BLaER1 treated with 17β-estradiol and CSF1 and Interleukin-3, amounts not matched to agents 10 nM and 100 nM (cell line): Measurements from ENCODE around the gene POLN.

Experiments used
- H3K27ac ChIP-seq, 11 experiments: shearing (Covaris generic); formaldehyde crosslinking; 2 replicates each; pipeline ENCODE4 v1.8.1; 2022
- H3K27me3 ChIP-seq, 11 experiments: shearing (Covaris generic); formaldehyde crosslinking; 2 replicates each; pipeline ENCODE4 v1.8.1; 2022
- H3K36me3 ChIP-seq, 11 experiments: shearing (Covaris generic); formaldehyde crosslinking; 2 replicates each; pipeline ENCODE4 v1.8.1; 2022
- H3K4me1 ChIP-seq, 10 experiments: shearing (Covaris generic); formaldehyde crosslinking; 2 replicates each; pipeline ENCODE4 v1.8.1; 2022
- H3K4me2 ChIP-seq, 11 experiments: shearing (Covaris generic); formaldehyde crosslinking; 2 replicates each; pipeline ENCODE4 v1.8.1; 2022
- H3K4me3 ChIP-seq, 10 experiments: shearing (Covaris generic); formaldehyde crosslinking; 2 replicates each; pipeline ENCODE4 v1.8.1; 2022
- H3K9ac ChIP-seq, 11 experiments: shearing (Covaris generic); formaldehyde crosslinking; 2 replicates each; pipeline ENCODE4 v1.8.1; 2022
- H3K9me3 ChIP-seq, 11 experiments: shearing (Covaris generic); formaldehyde crosslinking; replicated peaks in 1 of 11; 2 replicates each; pipeline ENCODE4 v1.8.1; 2022
- H4K20me1 ChIP-seq, 11 experiments: shearing (Covaris generic); formaldehyde crosslinking; 2 replicates each; pipeline ENCODE4 v1.8.1; 2022
- Cebpa-rat ChIP-seq, 11 experiments: shearing (Covaris generic); IDR thresholded peaks; 2 replicates each; pipeline ENCODE4 v1.8.1; 2022

POLN gene

DNA sequence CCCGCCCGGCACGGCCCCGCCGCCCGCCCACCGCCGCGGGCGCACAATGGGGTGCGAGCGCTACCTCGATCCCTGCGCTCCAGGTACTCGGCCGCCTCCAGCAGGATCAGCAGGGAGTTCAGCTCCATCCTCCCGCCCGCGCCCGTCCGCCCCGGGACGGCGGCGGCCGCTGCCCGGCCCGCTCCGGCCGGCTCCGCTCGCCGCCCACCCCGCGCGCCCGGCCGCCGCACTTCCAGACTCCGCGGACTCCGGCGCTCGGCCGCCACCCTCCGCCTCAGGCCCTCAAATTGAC lies 19.9 kb upstream of the POLN start, which contains the start of gene MXD4:
TSS of gene MXD4 (minus strand) at position 257 of the 292 bp plus-strand sequence. CDS start at position 128, 129 bp downstream.
- H3K36me3 ChIP-seq = peaks cover 0 to 35% (median 14%) of the 10 kb centered on the region in 11 experiments; a peak in 11 of 22 replicates
- peaks cover 50 to 66% (median 63%) of the 10 kb centered on the region in 10 experiments for H3K4me1 ChIP-seq
- TF ChIP-seq Cebpa-rat (IDR thresholded peaks at IDR 0.05) = no peak
- H4K20me1 ChIP-seq = peaks cover 35 to 45% (median 45%) of the 10 kb centered on the region in 11 experiments
- H3K9ac ChIP-seq = peak within 1 kb of the TSS; percentile 90 to 99 (median 97)
- H3K27me3 ChIP-seq = no peaks in the 10 kb centered on the region
- no peaks in the 10 kb centered on the region for H3K9me3 ChIP-seq
- H3K4me3 ChIP-seq = peak within 1 kb of the TSS; percentile 76 to 99 (median 94)
- H3K4me2 ChIP-seq = peak within 1 kb of the TSS; percentile 96 to 99 (median 98)
- H3K27ac ChIP-seq = peak within 1 kb of the TSS; percentile 88 to 98 (median 92)

DNA sequence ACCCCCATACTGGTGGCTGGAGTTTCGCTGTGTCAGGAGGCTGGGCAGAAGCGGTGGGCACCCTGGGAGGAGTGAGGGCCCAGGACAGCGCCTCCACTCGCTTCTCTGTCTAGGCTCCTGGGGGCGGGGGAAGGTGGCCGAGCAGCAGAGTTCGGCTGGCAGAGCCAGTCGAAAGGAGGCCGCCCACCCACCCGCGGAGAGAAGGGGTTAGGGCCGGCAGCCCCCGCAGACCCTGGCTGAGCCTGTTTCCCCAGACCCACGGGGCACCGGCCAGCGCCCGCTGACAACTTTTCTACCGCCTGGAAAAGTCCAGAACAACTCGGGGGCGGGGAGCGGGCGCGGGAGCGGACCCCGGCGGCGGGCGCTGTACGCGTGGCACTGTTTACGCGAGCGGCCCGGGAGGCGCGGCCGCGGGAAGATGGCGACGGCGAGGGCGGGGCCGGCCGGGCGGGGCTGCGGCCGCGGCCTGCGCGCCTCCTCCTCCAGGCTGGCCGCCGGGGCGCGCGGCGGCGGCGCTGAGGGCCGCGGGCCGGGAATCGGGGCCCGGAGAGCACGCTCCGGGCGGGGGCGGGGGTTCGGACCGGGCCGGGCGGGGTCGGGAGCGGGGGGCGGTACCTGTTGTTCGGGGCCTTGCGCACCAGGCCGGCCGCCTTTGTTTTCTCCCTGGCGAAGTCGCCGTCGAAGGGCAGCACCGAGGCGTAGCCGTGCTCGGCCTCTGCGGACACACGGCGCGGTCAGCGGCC lies 19.4 kb upstream of the POLN start:
- TF ChIP-seq Cebpa-rat (IDR thresholded peaks at IDR 0.05) = no peak
- Histone ChIP-seq H3K4me1 (peaks cover 55 to 71% (median 68%) of the 10 kb centered on the region in 10 experiments), H3K27ac (peak overlapping the region; percentile 88 to 98 (median 91)), H3K9ac (peak overlapping the region; percentile 90 to 99 (median 97)), H3K27me3 (no peaks in the 10 kb centered on the region), H3K9me3 (no peaks in the 10 kb centered on the region), H4K20me1 (peaks cover 37 to 51% (median 50%) of the 10 kb centered on the region in 11 experiments), H3K36me3 (peaks cover 0 to 40% (median 14%) of the 10 kb centered on the region in 11 experiments; a peak in 11 of 22 replicates), H3K4me3 (peak overlapping the region; percentile 76 to 99 (median 94)), H3K4me2 (peak overlapping the region; percentile 92 to 99 (median 98))

DNA sequence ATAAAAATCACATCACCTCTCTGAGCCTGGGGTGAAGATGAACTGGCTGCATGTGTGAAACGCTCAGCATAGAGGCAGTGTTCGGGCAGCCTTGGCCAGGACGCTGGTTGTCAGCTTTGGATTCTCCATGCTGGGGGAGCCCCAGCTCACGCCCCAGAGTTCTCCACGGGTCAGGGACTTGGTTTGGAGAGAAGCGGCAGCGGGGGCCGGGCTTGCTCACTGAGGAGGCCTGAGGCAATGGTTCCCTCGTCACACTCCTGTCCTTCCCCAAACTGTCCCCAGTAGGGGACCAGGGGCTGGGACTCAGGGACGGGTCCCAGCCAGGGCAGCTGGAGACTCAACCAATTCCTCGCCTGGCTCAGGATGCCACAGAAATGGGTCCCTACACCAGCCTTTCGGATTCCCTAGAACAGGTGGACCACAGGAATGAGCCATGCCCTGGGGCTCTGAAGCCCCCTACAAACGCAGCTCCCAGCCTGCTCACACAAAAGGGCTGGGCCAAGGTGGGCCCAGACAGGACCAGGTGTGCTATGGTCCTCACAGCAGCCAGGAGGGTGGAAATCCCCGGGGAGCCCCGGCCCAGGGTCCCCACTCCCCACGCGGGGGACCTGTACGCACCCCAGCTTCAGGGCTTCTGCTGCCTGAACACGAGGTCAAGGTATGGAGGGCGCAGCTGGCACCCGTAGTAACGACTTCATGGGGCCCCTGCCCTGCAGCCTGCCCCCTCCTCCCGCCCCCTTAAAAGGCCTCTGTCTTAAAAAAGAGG lies 18.6 kb upstream of the POLN start:
- H3K4me1 ChIP-seq = peaks cover 63 to 78% (median 74%) of the 10 kb centered on the region in 10 experiments
- H3K27me3 ChIP-seq = no peaks in the 10 kb centered on the region
- H3K4me3 ChIP-seq = peak overlapping the region; percentile 76 to 99 (median 94)
- peak overlapping the region; percentile 92 to 99 (median 98) for H3K4me2 ChIP-seq
- no peaks in the 10 kb centered on the region for H3K9me3 ChIP-seq
- peaks cover 0 to 48% (median 20%) of the 10 kb centered on the region in 11 experiments; a peak in 13 of 22 replicates for H3K36me3 ChIP-seq
- peaks cover 45 to 58% (median 58%) of the 10 kb centered on the region in 11 experiments for H4K20me1 ChIP-seq
- no peak for TF ChIP-seq Cebpa-rat (IDR thresholded peaks at IDR 0.05)
- peak overlapping the region in 10 of 11 experiments; percentile 88 to 98 (median 92); a peak in 18 of 22 replicates for H3K27ac ChIP-seq
- H3K9ac ChIP-seq = peak overlapping the region; percentile 90 to 99 (median 97)

DNA sequence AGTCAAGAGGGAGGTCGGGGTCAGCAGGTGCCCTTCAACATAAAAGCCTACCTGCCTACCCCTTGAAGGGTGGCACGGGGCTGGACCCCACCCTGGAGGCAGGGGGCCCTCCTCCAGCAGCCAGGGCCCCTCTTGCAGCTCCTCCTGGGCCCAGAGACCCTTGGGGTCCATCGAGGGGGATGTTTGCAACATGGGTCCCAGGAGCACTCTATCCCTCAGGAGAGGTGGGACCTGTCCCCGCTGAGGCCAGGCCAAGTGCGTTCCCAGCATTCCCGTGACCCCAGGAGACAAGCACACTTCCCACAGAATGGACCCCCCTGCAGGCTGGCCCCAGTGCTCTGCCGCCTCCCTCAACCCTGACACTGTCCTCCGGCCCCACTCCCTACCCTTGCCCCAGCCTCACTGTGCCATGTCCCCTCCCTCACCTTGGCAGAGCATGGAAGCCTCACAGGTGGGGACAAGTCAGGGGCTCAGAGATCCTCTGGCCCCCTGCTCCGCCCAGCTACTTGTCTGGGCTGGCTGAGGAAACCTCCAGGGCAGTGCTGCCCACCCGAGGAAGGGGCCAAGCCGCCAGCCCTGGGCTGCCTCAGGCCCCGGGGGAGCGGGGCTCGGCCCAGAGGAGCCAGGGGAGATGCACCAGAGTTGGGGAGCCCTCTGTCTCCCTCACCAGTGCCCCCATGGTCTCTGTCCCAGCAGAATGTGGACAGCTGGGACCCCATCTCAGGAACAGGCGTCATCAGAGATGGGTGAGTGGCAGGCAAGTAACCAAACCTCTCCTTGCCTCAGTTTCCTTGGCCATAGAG lies 17.8 kb upstream of the POLN start:
- peaks cover 64 to 78% (median 74%) of the 10 kb centered on the region in 10 experiments for H3K4me1 ChIP-seq
- peak overlapping the region; percentile 92 to 99 (median 98) for H3K4me2 ChIP-seq
- peaks cover 5 to 55% (median 26%) of the 10 kb centered on the region in 11 experiments; a peak in 19 of 22 replicates for H3K36me3 ChIP-seq
- H3K9ac ChIP-seq = peak overlapping the region; percentile 90 to 99 (median 97); a peak in 21 of 22 replicates
- peak overlapping the region in 1 of 11 experiments; percentile 10; a peak in 1 of 22 replicates for H3K27ac ChIP-seq
- TF ChIP-seq Cebpa-rat (IDR thresholded peaks at IDR 0.05) = no peak
- peaks cover 52 to 66% (median 66%) of the 10 kb centered on the region in 11 experiments for H4K20me1 ChIP-seq
- H3K9me3 ChIP-seq = no peaks in the 10 kb centered on the region
- H3K27me3 ChIP-seq = no peaks in the 10 kb centered on the region
- peak overlapping the region in 7 of 10 experiments; percentile 76 to 99 (median 93); a peak in 10 of 20 replicates for H3K4me3 ChIP-seq

DNA sequence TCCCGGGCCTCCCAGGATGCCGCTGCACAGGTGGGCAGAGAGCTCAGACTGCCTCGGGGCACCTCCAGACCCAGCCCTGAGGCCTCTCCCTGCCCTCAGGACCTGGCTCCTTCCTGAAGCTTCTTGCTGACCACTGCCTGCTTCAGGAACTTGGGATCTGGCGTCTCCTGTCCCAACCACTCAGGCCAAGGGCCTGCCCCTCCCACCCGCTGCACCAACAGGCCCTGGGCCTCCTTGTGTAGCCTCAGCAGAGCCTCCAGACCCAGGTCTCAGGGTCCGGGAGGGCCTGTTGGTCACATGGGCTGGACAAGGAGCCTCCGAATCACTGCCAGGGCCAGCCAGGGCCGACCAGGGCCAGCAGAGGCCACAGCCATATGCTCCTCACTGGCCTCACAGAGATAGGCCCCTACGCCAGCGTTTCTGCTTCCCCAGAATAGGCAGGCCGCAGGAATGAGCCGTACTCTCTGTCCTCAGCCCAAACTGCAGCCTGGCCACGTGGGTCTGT lies 17.2 kb upstream of the POLN start:
- peak overlapping the region in 10 of 11 experiments; percentile 27 to 99 (median 97); a peak in 12 of 22 replicates for H3K9ac ChIP-seq

DNA sequence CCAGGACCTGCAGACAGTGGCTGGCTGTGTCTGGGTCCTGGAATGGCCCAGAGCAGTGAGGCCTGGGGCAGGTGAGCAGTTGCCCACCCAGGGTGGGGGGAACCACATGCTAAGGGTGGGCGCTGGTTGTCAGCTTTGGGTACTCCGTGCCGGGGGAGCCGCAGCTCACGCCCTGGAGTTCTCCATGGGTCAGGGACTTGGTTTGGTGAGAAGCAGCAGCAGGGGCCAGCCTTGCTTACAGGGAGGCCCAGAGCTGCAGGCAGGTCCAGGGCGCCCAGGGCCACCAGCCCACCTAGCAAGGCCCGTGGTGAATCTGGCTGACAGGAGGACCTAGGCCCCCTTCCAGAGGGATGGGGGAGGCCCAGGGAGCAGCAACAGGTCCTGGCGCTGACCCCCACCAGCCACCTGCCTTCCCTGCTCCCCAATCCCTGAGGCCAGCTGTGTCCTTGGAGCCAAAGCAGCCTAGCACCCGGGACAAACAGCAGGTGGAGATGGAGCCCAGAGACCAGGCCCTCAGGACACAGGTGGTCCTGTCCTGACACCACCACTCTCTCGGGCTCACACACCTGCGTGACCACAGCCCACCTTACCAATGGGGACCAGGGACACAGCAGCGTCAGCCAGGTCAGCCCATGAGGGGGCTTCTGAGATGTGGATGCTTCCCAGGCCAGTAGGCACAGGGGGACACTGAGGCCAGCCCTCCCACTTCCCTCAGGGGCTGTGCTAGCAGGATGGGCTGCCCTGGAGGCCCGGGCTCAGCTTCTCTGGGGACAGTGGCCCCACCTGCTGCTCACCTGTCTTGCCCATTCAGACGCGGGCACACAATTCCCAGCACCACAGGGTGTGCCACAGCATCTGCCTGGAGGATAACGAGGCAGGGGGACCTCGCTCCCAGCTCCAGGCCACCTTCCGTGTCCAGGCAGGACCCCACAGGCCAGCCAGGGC lies 16.4 kb upstream of the POLN start:
- TF ChIP-seq Cebpa-rat (IDR thresholded peaks at IDR 0.05) = no peak
- no peak overlapping the region; a peak in 1 of 22 replicates for H3K27ac ChIP-seq
- peaks cover 15 to 69% (median 40%) of the 10 kb centered on the region in 11 experiments; a peak in 21 of 22 replicates for H3K36me3 ChIP-seq
- H3K9me3 ChIP-seq = no peaks in the 10 kb centered on the region
- peaks cover 56 to 64% (median 61%) of the 10 kb centered on the region in 10 experiments for H3K4me1 ChIP-seq
- peaks cover 66 to 80% (median 79%) of the 10 kb centered on the region in 11 experiments for H4K20me1 ChIP-seq
- H3K4me2 ChIP-seq = peak overlapping the region in 10 of 11 experiments; percentile 57 to 98 (median 78); a peak in 13 of 22 replicates
- H3K4me3 ChIP-seq = no peak overlapping the region
- H3K9ac ChIP-seq = peak overlapping the region in 8 of 11 experiments; percentile 39 to 97 (median 95); a peak in 13 of 22 replicates
- no peaks in the 10 kb centered on the region for H3K27me3 ChIP-seq

More for the DNA sequence above, 17.2 kb upstream of the POLN start:
- H3K4me2 ChIP-seq = peak overlapping the region in 8 of 11 experiments; percentile 92 to 99 (median 97); a peak in 12 of 22 replicates
- 0 out of 22 replicates have a peak overlapping the region, but pooled peaks of 1 of the 11 experiments have one; percentile 10 for H3K27ac ChIP-seq
- no peak overlapping the region for H3K4me3 ChIP-seq
- no peak for TF ChIP-seq Cebpa-rat (IDR thresholded peaks at IDR 0.05)
- H3K27me3 ChIP-seq = no peaks in the 10 kb centered on the region
- peaks cover 9 to 62% (median 32%) of the 10 kb centered on the region in 11 experiments; a peak in 20 of 22 replicates for H3K36me3 ChIP-seq
- no peaks in the 10 kb centered on the region for H3K9me3 ChIP-seq
- peaks cover 63 to 72% (median 68%) of the 10 kb centered on the region in 10 experiments for H3K4me1 ChIP-seq
- H4K20me1 ChIP-seq = peaks cover 59 to 72% (median 72%) of the 10 kb centered on the region in 11 experiments
